ENCODE data around the gene PLXNA4. TPM values are rescaled to one million over a fixed set of nuclear protein-coding genes. Genes with fewer than 3 reads are reported as not detected.

PLXNA4 gene
- polyA plus RNA-seq, 2 donors = 0.44 to 0.55 TPM

GRCh38 chr7:132193898-132194297 is 382.4 kb downstream of the PLXNA4 start:
- WGBS, 2 donors = 86 to 91% methylated on average over 5 of the region's 5 CpGs
- H3K36me3 ChIP-seq (ENCODE audit: control insufficient read depth in 2 of 2, insufficient read depth in 2 of 2, low read length in 1 of 2) = no peaks in the 10 kb centered on the region
- no peak overlapping the region for H3K27ac ChIP-seq (ENCODE audit: low read depth in 2 of 2, low read length in 1 of 2)
- no peaks in the 10 kb centered on the region for H3K9me3 ChIP-seq (ENCODE audit: control insufficient read depth in 2 of 2, insufficient read depth in 1 of 2, low read depth in 1 of 2, low read length in 1 of 2)
- no peak overlapping the region for H3K4me3 ChIP-seq (ENCODE audit: low read depth in 1 of 2, low read length in 2 of 2)
- H3K27me3 ChIP-seq (ENCODE audit: control insufficient read depth in 1 of 2, insufficient read depth in 2 of 2, low read length in 2 of 2) = no peaks in the 10 kb centered on the region
- no peaks in the 10 kb centered on the region for H3K4me1 ChIP-seq (ENCODE audit: control insufficient read depth in 2 of 2, insufficient read depth in 2 of 2, low read length in 1 of 2)

DNA sequence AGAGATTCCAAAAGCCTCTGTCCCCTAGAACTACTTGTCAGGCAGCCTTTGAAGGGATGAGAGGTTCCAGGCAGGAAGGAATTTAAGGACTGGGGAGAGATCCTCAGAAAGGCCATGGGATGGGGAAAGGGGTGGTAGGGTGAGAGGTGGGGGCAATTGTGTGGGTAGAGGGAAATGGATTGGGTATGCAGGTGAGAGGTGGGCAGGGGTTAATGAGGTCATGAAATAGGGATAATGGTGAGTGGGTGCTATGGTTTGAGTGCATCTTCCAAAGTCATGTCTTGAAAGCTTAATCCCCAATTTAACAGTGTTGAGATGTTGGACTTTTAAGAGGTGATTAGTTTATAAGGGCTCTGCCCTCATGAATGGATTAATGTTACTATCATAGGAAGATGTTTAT is 383.5 kb downstream of the PLXNA4 start:
- no peak overlapping the region for H3K4me3 ChIP-seq (ENCODE audit: low read depth in 1 of 2, low read length in 2 of 2)
- no peak overlapping the region for H3K27ac ChIP-seq (ENCODE audit: low read depth in 2 of 2, low read length in 1 of 2)
- H3K36me3 ChIP-seq (ENCODE audit: control insufficient read depth in 2 of 2, insufficient read depth in 2 of 2, low read length in 1 of 2) = no peaks in the 10 kb centered on the region
- H3K27me3 ChIP-seq (ENCODE audit: control insufficient read depth in 1 of 2, insufficient read depth in 2 of 2, low read length in 2 of 2) = no peaks in the 10 kb centered on the region
- no peaks in the 10 kb centered on the region for H3K9me3 ChIP-seq (ENCODE audit: control insufficient read depth in 2 of 2, insufficient read depth in 1 of 2, low read depth in 1 of 2, low read length in 1 of 2)
- no peaks in the 10 kb centered on the region for H3K4me1 ChIP-seq (ENCODE audit: control insufficient read depth in 2 of 2, insufficient read depth in 2 of 2, low read length in 1 of 2)

- Histone ChIP-seq H3K9me3 (ENCODE audit: control insufficient read depth in 2 of 2, insufficient read depth in 1 of 2, low read depth in 1 of 2, low read length in 1 of 2) (peaks cover 4 to 6% of the 10 kb centered on the region in 2 donors), H3K4me1 (ENCODE audit: control insufficient read depth in 2 of 2, insufficient read depth in 2 of 2, low read length in 1 of 2) (no peaks in the 10 kb centered on the region), H3K27me3 (ENCODE audit: control insufficient read depth in 1 of 2, insufficient read depth in 2 of 2, low read length in 2 of 2) (no peaks in the 10 kb centered on the region), H3K4me3 (ENCODE audit: low read depth in 1 of 2, low read length in 2 of 2) (no peak overlapping the region), H3K27ac (ENCODE audit: low read depth in 2 of 2, low read length in 1 of 2) (no peak overlapping the region), H3K36me3 (ENCODE audit: control insufficient read depth in 2 of 2, insufficient read depth in 2 of 2, low read length in 1 of 2) (no peaks in the 10 kb centered on the region)
- 59 to 71% methylated on average over 3 of the region's 3 CpGs for WGBS, 2 donors
Observed at GRCh38 chr7:132191418-132191817, 384.9 kb downstream of the PLXNA4 start.

DNA sequence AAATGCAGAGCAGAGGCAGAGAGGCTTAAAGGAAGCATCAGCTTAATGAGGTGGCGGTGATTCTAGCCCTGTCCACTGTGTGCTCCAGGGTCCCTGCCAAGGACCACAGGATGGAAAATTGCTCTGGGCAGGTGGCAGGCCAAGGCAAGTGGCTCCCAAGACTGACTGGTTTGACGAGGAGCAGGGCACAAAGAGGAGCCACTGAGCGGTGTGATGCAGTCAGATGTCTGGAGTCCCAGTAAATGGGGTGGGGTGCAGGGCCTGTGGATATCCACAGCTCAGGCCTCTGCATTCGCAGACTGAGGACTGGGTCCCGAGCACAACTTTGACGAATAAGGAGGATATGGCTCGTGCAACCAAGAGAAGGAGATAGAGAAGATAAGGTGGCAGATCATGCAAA is 385.6 kb downstream of the PLXNA4 start:
- Histone ChIP-seq H3K4me3 (ENCODE audit: low read depth in 1 of 2, low read length in 2 of 2) (no peak overlapping the region), H3K27ac (ENCODE audit: low read depth in 2 of 2, low read length in 1 of 2) (no peak overlapping the region), H3K9me3 (ENCODE audit: control insufficient read depth in 2 of 2, insufficient read depth in 1 of 2, low read depth in 1 of 2, low read length in 1 of 2) (peaks cover 9 to 10% of the 10 kb centered on the region in 2 donors), H3K36me3 (ENCODE audit: control insufficient read depth in 2 of 2, insufficient read depth in 2 of 2, low read length in 1 of 2) (no peaks in the 10 kb centered on the region), H3K27me3 (ENCODE audit: control insufficient read depth in 1 of 2, insufficient read depth in 2 of 2, low read length in 2 of 2) (no peaks in the 10 kb centered on the region), H3K4me1 (ENCODE audit: control insufficient read depth in 2 of 2, insufficient read depth in 2 of 2, low read length in 1 of 2) (no peaks in the 10 kb centered on the region)
- WGBS, 2 donors = 77 to 84% methylated on average over 7 of the region's 7 CpGs

DNA sequence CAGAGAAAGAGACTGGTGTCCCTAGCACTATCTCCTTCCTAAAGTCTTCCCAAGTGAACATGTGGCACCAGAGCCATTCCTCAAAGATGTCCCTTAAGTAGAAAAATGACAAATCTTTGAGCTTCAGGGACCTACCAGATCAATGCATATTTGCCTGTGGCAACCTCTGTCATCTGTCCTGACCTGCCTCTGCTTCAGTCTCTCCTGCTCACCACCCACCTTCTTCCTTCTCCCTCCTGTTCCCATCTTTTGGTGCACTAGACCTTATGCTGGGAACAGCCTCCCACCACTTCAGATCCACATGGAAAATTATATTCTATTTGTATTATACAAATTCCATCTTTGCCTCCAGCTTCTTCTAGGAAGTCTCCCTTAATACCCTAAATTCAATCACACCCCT is 386.4 kb downstream of the PLXNA4 start:
- no peak overlapping the region for H3K4me3 ChIP-seq (ENCODE audit: low read depth in 1 of 2, low read length in 2 of 2)
- H3K27me3 ChIP-seq (ENCODE audit: control insufficient read depth in 1 of 2, insufficient read depth in 2 of 2, low read length in 2 of 2) = no peaks in the 10 kb centered on the region
- no peak overlapping the region for H3K27ac ChIP-seq (ENCODE audit: low read depth in 2 of 2, low read length in 1 of 2)
- H3K4me1 ChIP-seq (ENCODE audit: control insufficient read depth in 2 of 2, insufficient read depth in 2 of 2, low read length in 1 of 2) = no peaks in the 10 kb centered on the region
- no peaks in the 10 kb centered on the region for H3K36me3 ChIP-seq (ENCODE audit: control insufficient read depth in 2 of 2, insufficient read depth in 2 of 2, low read length in 1 of 2)
- peaks cover 9 to 10% of the 10 kb centered on the region in 2 donors for H3K9me3 ChIP-seq (ENCODE audit: control insufficient read depth in 2 of 2, insufficient read depth in 1 of 2, low read depth in 1 of 2, low read length in 1 of 2)

DNA sequence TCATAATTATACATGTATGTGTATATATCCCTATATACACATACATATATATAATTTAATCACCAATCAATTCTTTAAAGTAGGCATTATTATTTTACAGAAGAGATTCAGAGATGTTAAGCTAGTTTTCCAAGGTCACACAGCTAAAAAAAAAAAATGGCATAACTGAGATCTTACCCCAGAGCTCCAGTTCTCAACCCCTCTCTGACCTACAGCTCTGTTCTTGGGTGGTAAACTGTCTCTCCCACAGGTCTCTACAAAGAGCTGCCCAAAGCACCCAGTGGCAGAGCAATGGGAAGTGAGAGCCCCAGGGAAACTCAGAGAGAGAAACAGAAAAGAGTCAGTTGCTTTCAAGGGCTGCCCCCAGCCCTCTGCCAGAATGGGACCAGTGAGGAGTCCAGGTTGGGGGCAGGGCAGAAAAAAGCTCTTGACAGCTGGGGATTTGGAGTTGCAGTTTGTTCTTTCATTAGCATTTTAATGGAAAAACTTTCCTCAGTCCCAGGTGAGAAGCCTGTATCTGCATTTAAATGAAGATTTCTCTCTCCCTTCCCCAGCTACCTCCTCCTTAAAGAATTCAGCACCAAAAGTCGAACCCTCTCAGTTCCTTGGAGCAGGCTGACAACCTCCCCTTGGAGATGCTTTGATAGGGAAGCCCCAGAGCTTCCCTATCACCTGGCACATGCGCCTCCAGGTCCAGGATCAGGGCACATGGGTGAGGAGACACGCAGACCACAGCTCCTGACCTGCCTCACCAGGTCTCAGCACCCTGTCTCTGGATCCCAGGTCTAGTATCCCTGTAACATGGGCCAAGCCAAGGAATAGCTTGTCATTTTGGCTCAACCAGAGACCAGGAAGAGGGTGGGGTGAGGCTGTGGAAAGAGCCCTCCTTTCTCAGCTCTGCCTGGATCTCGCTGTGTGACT is 388.1 kb downstream of the PLXNA4 start:
- no peaks in the 10 kb centered on the region for H3K27me3 ChIP-seq (ENCODE audit: control insufficient read depth in 1 of 2, insufficient read depth in 2 of 2, low read length in 2 of 2)
- no peak overlapping the region for H3K4me3 ChIP-seq (ENCODE audit: low read depth in 1 of 2, low read length in 2 of 2)
- H3K36me3 ChIP-seq (ENCODE audit: control insufficient read depth in 2 of 2, insufficient read depth in 2 of 2, low read length in 1 of 2) = no peaks in the 10 kb centered on the region
- no peaks in the 10 kb centered on the region for H3K4me1 ChIP-seq (ENCODE audit: control insufficient read depth in 2 of 2, insufficient read depth in 2 of 2, low read length in 1 of 2)
- 42 to 53% methylated on average over 4 of the region's 4 CpGs for WGBS, 2 donors
- H3K9me3 ChIP-seq (ENCODE audit: control insufficient read depth in 2 of 2, insufficient read depth in 1 of 2, low read depth in 1 of 2, low read length in 1 of 2) = peaks cover 9 to 10% of the 10 kb centered on the region in 2 donors
- no peak overlapping the region for H3K27ac ChIP-seq (ENCODE audit: low read depth in 2 of 2, low read length in 1 of 2)

DNA sequence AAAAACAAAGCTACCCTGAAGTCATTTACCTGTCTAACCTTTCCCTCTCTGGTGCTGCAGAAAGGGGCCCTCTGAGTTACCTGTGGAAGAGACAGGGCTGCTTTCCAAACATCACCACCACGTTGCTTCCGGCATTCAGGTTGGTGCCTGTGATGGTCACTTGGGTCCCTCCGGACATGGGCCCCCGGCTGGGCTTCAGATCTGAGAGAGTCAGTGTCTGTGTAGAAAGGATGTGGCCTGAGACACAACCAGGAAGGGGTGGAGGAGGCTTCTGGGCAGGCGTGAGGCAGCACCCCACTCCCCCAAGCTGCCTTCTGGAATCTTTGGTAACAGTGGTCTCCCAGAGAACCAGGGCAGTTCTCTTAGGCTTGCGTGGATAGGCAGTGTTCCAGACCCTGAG is 388.9 kb downstream of the PLXNA4 start:
- 89 to 95% methylated on average over 6 of the region's 6 CpGs for WGBS, 2 donors
- no peak overlapping the region for H3K4me3 ChIP-seq (ENCODE audit: low read depth in 1 of 2, low read length in 2 of 2)
- H3K27me3 ChIP-seq (ENCODE audit: control insufficient read depth in 1 of 2, insufficient read depth in 2 of 2, low read length in 2 of 2) = no peaks in the 10 kb centered on the region
- H3K9me3 ChIP-seq (ENCODE audit: control insufficient read depth in 2 of 2, insufficient read depth in 1 of 2, low read depth in 1 of 2, low read length in 1 of 2) = peaks cover 9 to 10% of the 10 kb centered on the region in 2 donors
- H3K27ac ChIP-seq (ENCODE audit: low read depth in 2 of 2, low read length in 1 of 2) = no peak overlapping the region
- no peaks in the 10 kb centered on the region for H3K4me1 ChIP-seq (ENCODE audit: control insufficient read depth in 2 of 2, insufficient read depth in 2 of 2, low read length in 1 of 2)
- no peaks in the 10 kb centered on the region for H3K36me3 ChIP-seq (ENCODE audit: control insufficient read depth in 2 of 2, insufficient read depth in 2 of 2, low read length in 1 of 2)

GRCh38 chr7:132185150-132185549 is 391.1 kb downstream of the PLXNA4 start:
- WGBS, 2 donors = 93 to 94% methylated on average over 7 of the region's 7 CpGs
- Histone ChIP-seq H3K36me3 (ENCODE audit: control insufficient read depth in 2 of 2, insufficient read depth in 2 of 2, low read length in 1 of 2) (no peaks in the 10 kb centered on the region), H3K4me1 (ENCODE audit: control insufficient read depth in 2 of 2, insufficient read depth in 2 of 2, low read length in 1 of 2) (no peaks in the 10 kb centered on the region), H3K4me3 (ENCODE audit: low read depth in 1 of 2, low read length in 2 of 2) (no peak overlapping the region), H3K9me3 (ENCODE audit: control insufficient read depth in 2 of 2, insufficient read depth in 1 of 2, low read depth in 1 of 2, low read length in 1 of 2) (peaks cover 9 to 10% of the 10 kb centered on the region in 2 donors), H3K27ac (ENCODE audit: low read depth in 2 of 2, low read length in 1 of 2) (no peak overlapping the region), H3K27me3 (ENCODE audit: control insufficient read depth in 1 of 2, insufficient read depth in 2 of 2, low read length in 2 of 2) (no peaks in the 10 kb centered on the region)

- 63 to 77% methylated on average over 8 of the region's 8 CpGs for WGBS, 2 donors
Observed at GRCh38 chr7:132183781-132184380, 392.4 kb downstream of the PLXNA4 start.

DNA sequence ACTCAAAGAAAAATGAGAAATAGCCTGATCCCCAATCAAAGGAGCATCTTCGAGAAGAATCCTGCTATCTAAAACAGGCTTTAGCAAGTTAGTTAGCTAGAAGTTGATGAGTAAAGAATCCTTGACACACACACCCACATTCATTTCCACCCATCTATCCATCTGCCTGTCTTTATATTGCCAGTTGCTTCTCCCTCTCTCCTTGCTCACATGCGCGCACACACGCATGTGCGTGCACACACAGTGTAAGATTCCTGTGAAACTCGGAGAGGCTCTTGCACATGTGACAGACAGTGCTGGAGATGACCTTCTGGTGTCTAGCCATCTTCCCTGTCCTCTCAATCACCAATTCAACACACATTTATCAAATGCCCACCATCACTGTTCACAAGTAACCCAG is 393.3 kb downstream of the PLXNA4 start:
- no peaks in the 10 kb centered on the region for H3K4me1 ChIP-seq (ENCODE audit: control insufficient read depth in 2 of 2, insufficient read depth in 2 of 2, low read length in 1 of 2)
- H3K27ac ChIP-seq (ENCODE audit: low read depth in 2 of 2, low read length in 1 of 2) = no peak overlapping the region
- H3K36me3 ChIP-seq (ENCODE audit: control insufficient read depth in 2 of 2, insufficient read depth in 2 of 2, low read length in 1 of 2) = no peaks in the 10 kb centered on the region
- H3K9me3 ChIP-seq (ENCODE audit: control insufficient read depth in 2 of 2, insufficient read depth in 1 of 2, low read depth in 1 of 2, low read length in 1 of 2) = peaks cover 9 to 10% of the 10 kb centered on the region in 2 donors
- 92 to 95% methylated on average over 6 of the region's 6 CpGs for WGBS, 2 donors
- no peaks in the 10 kb centered on the region for H3K27me3 ChIP-seq (ENCODE audit: control insufficient read depth in 1 of 2, insufficient read depth in 2 of 2, low read length in 2 of 2)
- no peak overlapping the region for H3K4me3 ChIP-seq (ENCODE audit: low read depth in 1 of 2, low read length in 2 of 2)

More at GRCh38 chr7:132183781-132184380, 392.4 kb downstream of the PLXNA4 start:
- H3K4me3 ChIP-seq (ENCODE audit: low read depth in 1 of 2, low read length in 2 of 2) = no peak overlapping the region
- no peaks in the 10 kb centered on the region for H3K36me3 ChIP-seq (ENCODE audit: control insufficient read depth in 2 of 2, insufficient read depth in 2 of 2, low read length in 1 of 2)
- peaks cover 9 to 10% of the 10 kb centered on the region in 2 donors for H3K9me3 ChIP-seq (ENCODE audit: control insufficient read depth in 2 of 2, insufficient read depth in 1 of 2, low read depth in 1 of 2, low read length in 1 of 2)
- H3K4me1 ChIP-seq (ENCODE audit: control insufficient read depth in 2 of 2, insufficient read depth in 2 of 2, low read length in 1 of 2) = no peaks in the 10 kb centered on the region
- H3K27me3 ChIP-seq (ENCODE audit: control insufficient read depth in 1 of 2, insufficient read depth in 2 of 2, low read length in 2 of 2) = no peaks in the 10 kb centered on the region
- H3K27ac ChIP-seq (ENCODE audit: low read depth in 2 of 2, low read length in 1 of 2) = no peak overlapping the region

Measured in esophagus (tissue), 2 donors.